ENCODE measurements around the gene STK4. TPM values are rescaled to one million over a fixed set of nuclear protein-coding genes. Genes with fewer than 3 reads are reported as not detected.

Gene STK4
- total RNA-seq, 8 experiments from 2014 or later = 12.6 to 38.0 (median 21.0) TPM

DNA sequence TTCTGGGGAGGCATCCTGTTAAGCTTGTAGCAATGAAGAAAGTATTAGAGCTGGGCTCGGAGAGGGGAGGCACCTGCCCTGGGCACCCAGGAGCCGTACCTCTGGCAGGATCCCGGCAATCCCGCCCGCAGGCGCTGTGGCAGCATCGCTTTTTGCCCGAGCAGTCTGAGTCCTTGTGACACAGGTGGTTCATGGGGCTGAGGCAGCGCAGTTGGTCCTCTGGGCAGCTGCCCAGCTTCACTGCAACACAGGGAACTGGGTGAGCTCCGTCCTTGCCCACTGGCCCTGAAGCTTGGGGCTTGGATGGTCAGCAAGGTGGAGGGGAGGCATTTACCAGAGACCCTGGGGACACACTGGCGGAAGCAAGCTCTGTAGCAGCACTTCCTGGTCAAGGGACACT lies 144.0 kb downstream of the STK4 start:
- WGBS, 10 experiments = 78 to 100% (median 86%) methylated on average over 1 to 8 of the region's 11 CpGs; no CpG with 5 or more reads in 4 of the 10 experiments
- H3K4me3 ChIP-seq = no peak overlapping the region
- no peak for ATAC-seq (replicated peaks in 6 of 8)
- H3K27ac ChIP-seq = no peak overlapping the region
- in situ Hi-C loops (cut with MboI; ENCODE audit: low pct_unique_long_range_greater_than_20kb in 2 of 9, low sequenced_read_pairs in 9 of 9, unreplicated experiment in 9 of 9) = loop anchor here in 1 of 9 experiments (25.0 kb wide), 1 partner anchor 177 kb away; no protein-coding TSS in a partner anchor
- no peaks in the 10 kb centered on the region for H3K4me1 ChIP-seq (replicated peaks in 1 of 2)

DNA sequence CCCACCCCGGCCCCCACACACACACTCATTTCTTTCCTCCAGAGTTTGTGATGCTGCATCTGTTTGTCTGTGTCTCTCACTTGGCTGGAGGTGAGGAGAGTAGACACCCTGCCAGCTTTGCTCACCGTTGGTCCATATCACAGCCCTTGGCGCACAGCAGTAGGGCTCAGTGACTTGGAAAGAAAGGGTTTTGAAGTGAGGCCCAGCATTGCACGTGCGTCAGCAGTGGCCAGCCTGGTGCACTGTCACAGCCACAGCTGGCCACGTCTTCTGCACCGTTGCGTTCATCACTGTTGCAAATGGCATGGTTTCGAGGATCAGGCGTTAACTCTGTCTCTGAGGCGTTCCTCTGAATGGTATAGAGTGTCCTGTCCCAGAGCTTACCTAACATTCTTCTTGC lies 145.0 kb downstream of the STK4 start:
- Histone ChIP-seq H3K4me1 (replicated peaks in 1 of 2) (no peaks in the 10 kb centered on the region), H3K27ac (no peak overlapping the region), H3K4me3 (no peak overlapping the region)
- no peak for ATAC-seq (replicated peaks in 6 of 8)
- in situ Hi-C loops (cut with MboI; ENCODE audit: low pct_unique_long_range_greater_than_20kb in 2 of 9, low sequenced_read_pairs in 9 of 9, unreplicated experiment in 9 of 9) = loop anchor here in 1 of 9 experiments (25.0 kb wide), 1 partner anchor 176 kb away; no protein-coding TSS in a partner anchor
- 80 to 86% (median 83%) methylated on average over 1 to 5 of the region's 11 CpGs; no CpG with 5 or more reads in 6 of the 10 experiments for WGBS, 10 experiments

DNA sequence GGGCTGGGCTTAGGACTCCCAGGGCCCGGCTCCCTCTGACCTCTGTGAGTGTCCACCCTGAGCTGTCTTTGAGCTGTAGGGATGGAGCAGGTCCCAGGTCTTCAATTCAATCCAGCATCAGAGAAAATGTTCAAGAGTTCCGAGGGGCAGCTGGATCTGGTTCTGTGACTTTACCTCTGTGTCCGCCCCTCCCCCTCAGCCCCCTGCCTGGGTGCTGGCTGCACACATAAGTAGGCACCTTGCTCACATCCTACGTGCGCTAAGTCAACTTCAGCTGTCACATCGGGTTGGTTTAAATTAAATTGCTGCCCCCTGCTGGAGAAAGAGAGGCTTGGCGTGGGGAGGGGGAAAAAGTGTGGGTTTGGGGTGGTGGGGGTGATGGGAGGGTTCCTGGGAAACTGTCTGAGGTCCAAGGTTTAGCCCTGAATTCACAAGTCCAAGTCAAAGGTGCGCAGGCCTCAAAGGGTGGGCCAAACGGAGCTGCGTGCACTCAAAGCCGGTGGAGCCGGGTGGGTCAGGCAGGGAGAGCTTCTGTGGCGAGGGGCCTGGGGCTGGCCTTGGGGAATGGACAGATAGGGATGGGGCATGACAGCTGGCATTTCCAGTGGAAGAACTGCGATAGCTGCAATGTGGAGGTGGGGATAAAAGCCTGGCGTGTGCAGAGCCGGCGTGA lies 145.6 kb downstream of the STK4 start:
- no peak overlapping the region for H3K4me3 ChIP-seq
- WGBS, 10 experiments = 0 to 81% (median 69%) methylated on average over 1 to 4 of the region's 17 CpGs; no CpG with 5 or more reads in 6 of the 10 experiments
- ATAC-seq (replicated peaks in 6 of 8) = peak in 1 of 8 experiments; percentile 35
- H3K4me1 ChIP-seq (replicated peaks in 1 of 2) = no peaks in the 10 kb centered on the region
- in situ Hi-C loops (cut with MboI; ENCODE audit: low pct_unique_long_range_greater_than_20kb in 2 of 9, low sequenced_read_pairs in 9 of 9, unreplicated experiment in 9 of 9) = loop anchor here in 1 of 9 experiments (25.0 kb wide), 1 partner anchor 175 kb away; no protein-coding TSS in a partner anchor
- H3K27ac ChIP-seq = no peak overlapping the region

DNA sequence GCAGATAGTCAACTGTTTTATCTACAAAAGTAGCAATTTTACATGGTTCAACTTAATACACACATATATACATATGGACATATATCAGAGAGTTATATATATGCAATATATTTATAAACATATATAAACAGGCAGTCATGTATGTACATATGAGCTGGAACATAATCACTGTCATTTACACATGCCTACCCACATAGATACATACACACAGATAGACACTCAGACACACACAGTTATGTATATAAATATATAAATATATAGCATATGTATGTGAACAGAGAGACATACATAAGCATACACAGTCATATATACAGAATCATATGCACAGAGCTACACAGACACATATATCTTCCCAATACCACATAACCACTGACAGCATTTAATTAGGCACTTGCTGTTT lies 146.4 kb downstream of the STK4 start:
- Histone ChIP-seq H3K27ac (no peak overlapping the region), H3K4me1 (replicated peaks in 1 of 2) (no peaks in the 10 kb centered on the region), H3K4me3 (no peak overlapping the region)
- peak in 2 of 8 experiments; percentile 30 to 59 for ATAC-seq (replicated peaks in 6 of 8)
- in situ Hi-C loops (cut with MboI; ENCODE audit: low pct_unique_long_range_greater_than_20kb in 2 of 9, low sequenced_read_pairs in 9 of 9, unreplicated experiment in 9 of 9) = loop anchor here in 1 of 9 experiments (25.0 kb wide), 1 partner anchor 175 kb away; no protein-coding TSS in a partner anchor

DNA sequence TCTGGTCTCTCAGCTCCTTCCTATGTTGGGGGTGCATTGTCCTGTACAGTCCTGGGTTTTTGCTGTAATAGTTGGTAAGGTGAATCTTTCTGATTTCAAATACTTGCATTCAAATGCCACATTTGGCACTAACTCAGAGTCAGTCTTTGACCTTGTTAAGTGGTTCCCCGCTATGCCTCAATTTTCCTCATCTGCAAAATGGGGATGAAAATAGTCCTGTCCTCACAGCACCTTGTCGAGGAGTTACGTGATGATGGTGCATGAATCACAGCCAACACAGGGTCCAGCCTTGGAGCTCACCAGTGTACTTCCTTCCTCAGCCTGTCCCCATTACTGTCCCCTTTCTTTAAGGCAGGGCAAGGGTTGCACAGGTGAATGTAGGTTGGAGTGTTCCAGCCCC lies 147.6 kb downstream of the STK4 start:
- Histone ChIP-seq H3K4me3 (no peak overlapping the region), H3K27ac (no peak overlapping the region), H3K4me1 (replicated peaks in 1 of 2) (no peaks in the 10 kb centered on the region)
- ATAC-seq (replicated peaks in 6 of 8) = no peak
- WGBS, 10 experiments = 71 to 100% (median 82%) methylated on average over 1 to 3 of the region's 3 CpGs
- in situ Hi-C loops (cut with MboI; ENCODE audit: low pct_unique_long_range_greater_than_20kb in 2 of 9, low sequenced_read_pairs in 9 of 9, unreplicated experiment in 9 of 9) = loop anchor here in 1 of 9 experiments (25.0 kb wide), 1 partner anchor 173 kb away; no protein-coding TSS in a partner anchor

DNA sequence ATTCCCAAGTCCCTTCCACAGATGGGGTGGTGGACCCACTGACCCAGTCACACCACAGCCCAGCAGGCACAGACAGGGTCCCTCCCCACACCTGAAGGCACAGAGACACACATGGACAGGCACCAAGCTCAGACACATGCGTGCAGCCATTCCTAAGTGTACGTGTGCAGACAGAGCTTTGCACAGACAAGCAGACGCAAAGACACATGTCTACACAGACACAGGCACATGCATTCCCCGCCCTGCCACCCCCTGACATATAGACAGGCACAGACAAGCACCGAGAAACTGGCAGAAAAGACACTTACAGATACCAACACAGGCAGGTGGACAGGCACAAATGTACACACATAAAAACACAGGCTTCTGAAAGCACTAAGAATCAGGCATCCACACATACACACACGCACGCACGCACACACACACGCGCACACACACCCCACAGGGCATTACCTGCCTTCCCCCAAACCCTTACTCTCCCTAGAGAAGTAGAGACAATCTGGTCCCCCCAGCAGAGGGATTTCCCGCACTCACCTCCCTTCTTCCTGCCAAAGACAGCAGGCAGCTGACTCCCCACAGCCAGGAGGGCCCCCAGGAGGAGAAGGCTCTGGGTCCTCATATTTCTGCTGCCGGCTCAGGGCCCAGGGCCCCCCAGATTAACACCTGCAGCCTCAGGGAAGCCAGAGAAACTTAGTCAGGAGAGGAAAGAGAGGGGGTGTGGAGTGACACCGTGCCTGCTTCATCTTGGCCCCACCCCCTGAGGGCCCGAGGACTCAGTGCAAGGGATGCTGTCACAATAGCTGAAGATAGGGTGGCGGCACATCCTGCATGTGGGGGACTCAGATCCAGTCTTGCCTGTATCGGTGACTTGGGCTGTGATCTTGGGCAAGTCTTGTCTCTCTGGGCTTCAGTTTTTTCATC lies 148.4 kb downstream of the STK4 start, which contains the start of gene WFDC5:
Gene WFDC5, minus strand, starts transcription at position 710 of the 921 bp plus-strand sequence. Its CDS starts 91 bp downstream, at position 619.
- Histone ChIP-seq H3K27ac (no peak within 1 kb of the TSS), H3K4me3 (no peak within 1 kb of the TSS), H3K4me1 (replicated peaks in 1 of 2) (no peaks in the 10 kb centered on the region)
- WGBS, 10 experiments = 0 to 86% (median 51%) methylated on average over 1 to 10 of the region's 16 CpGs; no CpG with 5 or more reads in 4 of the 10 experiments
- in situ Hi-C loops (cut with MboI; ENCODE audit: low pct_unique_long_range_greater_than_20kb in 2 of 9, low sequenced_read_pairs in 9 of 9, unreplicated experiment in 9 of 9) = loop anchor here in 1 of 9 experiments (25.0 kb wide), 1 partner anchor 173 kb away; no protein-coding TSS in a partner anchor
- ATAC-seq (replicated peaks in 6 of 8) = peak in 1 of 8 experiments; percentile 35

DNA sequence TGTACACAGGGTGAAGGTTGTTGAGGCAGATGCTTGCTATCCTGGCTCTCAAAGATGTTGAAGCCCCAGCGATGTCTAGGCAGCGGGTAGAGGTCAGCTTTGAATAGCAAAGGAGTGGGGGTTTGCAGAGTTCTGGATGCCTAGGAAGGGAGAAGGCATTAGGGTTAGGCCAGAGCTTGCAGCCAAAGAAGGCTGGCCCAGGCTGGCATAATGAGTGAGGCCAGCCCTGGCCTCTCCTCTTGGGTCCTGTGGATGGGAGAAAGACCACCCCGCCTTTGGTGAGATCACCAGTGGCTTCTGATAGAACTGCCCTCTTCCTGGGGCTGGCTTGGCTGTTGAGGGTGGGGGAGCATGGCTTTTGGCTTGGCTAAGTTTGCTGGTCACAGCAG lies 149.1 kb downstream of the STK4 start:
- ATAC-seq (replicated peaks in 6 of 8) = no peak
- Histone ChIP-seq H3K4me3 (no peak overlapping the region), H3K27ac (no peak overlapping the region), H3K4me1 (replicated peaks in 1 of 2) (no peaks in the 10 kb centered on the region)
- in situ Hi-C loops (cut with MboI; ENCODE audit: low pct_unique_long_range_greater_than_20kb in 2 of 9, low sequenced_read_pairs in 9 of 9, unreplicated experiment in 9 of 9) = loop anchor here in 1 of 9 experiments (25.0 kb wide), 1 partner anchor 172 kb away; no protein-coding TSS in a partner anchor
- WGBS, 10 experiments = 33 to 100% (median 86%) methylated on average over 1 to 2 of the region's 3 CpGs; no CpG with 5 or more reads in 7 of the 10 experiments

DNA sequence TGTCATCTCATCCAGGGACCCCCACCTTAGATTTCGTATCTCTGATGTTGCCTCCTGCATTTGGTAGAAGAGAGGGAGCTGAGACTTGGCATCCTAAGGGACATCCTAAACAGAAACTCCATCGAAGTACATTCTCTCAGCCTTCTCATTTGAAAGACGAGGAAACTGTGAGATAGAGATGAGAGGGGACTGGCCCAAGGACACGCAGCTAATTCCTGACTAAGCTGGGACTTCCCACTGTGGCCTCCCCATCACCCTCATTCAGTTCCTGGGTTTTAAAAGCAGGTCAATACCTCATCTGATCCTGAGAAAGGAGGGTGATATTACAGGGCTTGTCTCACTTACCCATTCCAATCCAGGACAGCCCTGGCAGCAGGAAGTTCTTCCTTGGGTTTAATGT lies 149.5 kb downstream of the STK4 start:
- WGBS, 10 experiments = 67 to 100% (median 83%) methylated on average over 1 to 4 of the region's 4 CpGs; no CpG with 5 or more reads in 6 of the 10 experiments
- H3K4me3 ChIP-seq = no peak overlapping the region
- H3K4me1 ChIP-seq (replicated peaks in 1 of 2) = no peaks in the 10 kb centered on the region
- in situ Hi-C loops (cut with MboI; ENCODE audit: low pct_unique_long_range_greater_than_20kb in 2 of 9, low sequenced_read_pairs in 9 of 9, unreplicated experiment in 9 of 9) = loop anchor here in 1 of 9 experiments (25.0 kb wide), 1 partner anchor 171 kb away; no protein-coding TSS in a partner anchor
- no peak for ATAC-seq (replicated peaks in 6 of 8)
- no peak overlapping the region for H3K27ac ChIP-seq

DNA sequence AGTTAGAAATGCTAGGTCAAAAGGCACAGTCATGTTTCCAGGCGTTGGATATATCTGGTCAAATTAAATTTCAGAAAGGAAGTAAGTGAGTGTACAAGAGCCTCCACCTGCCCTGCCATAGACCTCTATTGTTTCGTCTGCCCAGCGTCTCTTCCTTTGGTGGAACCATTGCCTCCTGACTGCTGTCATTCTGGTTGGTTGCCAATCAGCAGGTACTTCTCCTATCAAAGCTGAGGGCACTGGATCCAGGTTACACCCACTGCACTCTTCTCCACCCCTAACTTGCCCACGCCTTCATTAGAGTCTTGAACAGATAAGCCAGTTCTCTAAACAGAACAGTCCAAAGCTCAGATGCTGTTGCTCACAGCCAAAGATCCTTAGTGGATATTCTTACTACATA lies 151.3 kb downstream of the STK4 start:
- no peak for ATAC-seq (replicated peaks in 6 of 8)
- no peaks in the 10 kb centered on the region for H3K4me1 ChIP-seq (replicated peaks in 1 of 2)
- no peak overlapping the region for H3K4me3 ChIP-seq
- 0 to 95% (median 73%) methylated on average over 1 to 4 of the region's 4 CpGs for WGBS, 10 experiments
- in situ Hi-C loops (cut with MboI; ENCODE audit: low pct_unique_long_range_greater_than_20kb in 2 of 9, low sequenced_read_pairs in 9 of 9, unreplicated experiment in 9 of 9) = loop anchor here in 1 of 9 experiments (25.0 kb wide), 1 partner anchor 170 kb away; no protein-coding TSS in a partner anchor
- no peak overlapping the region for H3K27ac ChIP-seq

DNA sequence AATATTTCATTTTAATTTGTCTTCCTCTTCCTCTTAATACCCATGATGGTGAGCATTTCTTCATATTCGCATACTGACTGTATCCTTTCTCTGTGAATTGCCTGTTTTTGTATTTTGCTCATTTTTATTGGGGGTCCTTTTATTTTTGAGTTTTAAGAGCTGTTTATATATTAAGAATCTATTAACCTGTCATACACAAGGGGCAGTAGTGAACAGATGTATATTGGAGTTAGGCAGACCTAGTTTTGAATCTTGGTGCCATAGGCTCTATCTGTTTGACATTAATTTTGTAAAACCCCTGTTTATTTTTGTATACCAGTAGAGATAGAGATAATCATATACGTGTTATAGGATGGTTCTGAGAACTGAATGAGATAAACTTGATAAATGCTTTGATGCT lies 151.7 kb downstream of the STK4 start:
- no peak overlapping the region for H3K4me3 ChIP-seq
- no peak overlapping the region for H3K27ac ChIP-seq
- in situ Hi-C loops (cut with MboI; ENCODE audit: low pct_unique_long_range_greater_than_20kb in 2 of 9, low sequenced_read_pairs in 9 of 9, unreplicated experiment in 9 of 9) = loop anchor here in 1 of 9 experiments (25.0 kb wide), 1 partner anchor 169 kb away; no protein-coding TSS in a partner anchor
- 11 to 100% (median 86%) methylated on average over 1 to 2 of the region's 2 CpGs; no CpG with 5 or more reads in 2 of the 10 experiments for WGBS, 10 experiments
- no peak for ATAC-seq (replicated peaks in 6 of 8)
- no peaks in the 10 kb centered on the region for H3K4me1 ChIP-seq (replicated peaks in 1 of 2)

DNA sequence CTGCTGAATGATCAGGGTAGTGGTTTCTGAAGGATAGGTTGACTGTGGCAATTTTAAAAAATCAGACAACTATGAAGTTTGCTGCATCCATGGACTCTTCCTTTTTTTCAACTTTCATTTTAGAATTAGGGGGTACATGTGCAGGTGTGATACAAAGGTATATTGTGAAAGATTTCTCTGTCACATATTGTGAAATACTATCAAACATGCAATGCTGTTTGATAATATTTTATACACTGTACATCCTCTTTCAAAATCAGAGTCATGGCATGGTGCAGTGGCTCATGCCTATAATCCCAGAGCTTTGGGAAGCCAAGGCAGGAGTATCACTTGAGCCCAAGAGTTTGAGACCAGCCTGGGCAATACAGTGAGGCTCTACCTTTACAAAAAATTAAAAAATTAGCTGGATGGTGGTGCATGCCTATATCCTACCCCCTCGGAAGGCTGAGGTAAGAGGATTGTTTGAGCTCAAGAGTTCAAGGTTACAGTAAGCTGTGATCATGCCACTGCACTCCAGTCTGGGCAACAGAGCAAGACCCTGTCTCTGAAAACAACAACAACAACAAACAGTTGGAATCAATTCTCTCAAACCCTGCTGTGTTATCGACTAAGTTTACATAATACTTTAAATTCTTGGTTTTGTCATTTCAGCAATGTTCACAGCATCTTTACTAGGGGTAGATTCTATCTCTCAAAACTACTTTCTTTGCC lies 153.4 kb downstream of the STK4 start:
- Histone ChIP-seq H3K4me1 (replicated peaks in 1 of 2) (no peaks in the 10 kb centered on the region), H3K4me3 (no peak overlapping the region), H3K27ac (no peak overlapping the region)
- WGBS, 10 experiments = 17 to 94% (median 67%) methylated on average over 1 to 2 of the region's 2 CpGs; no CpG with 5 or more reads in 1 of the 10 experiments
- in situ Hi-C loops (cut with MboI; ENCODE audit: low pct_unique_long_range_greater_than_20kb in 2 of 9, low sequenced_read_pairs in 9 of 9, unreplicated experiment in 9 of 9) = loop anchor here in 1 of 9 experiments (25.0 kb wide), 1 partner anchor 168 kb away; no protein-coding TSS in a partner anchor
- no peak for ATAC-seq (replicated peaks in 6 of 8)

DNA sequence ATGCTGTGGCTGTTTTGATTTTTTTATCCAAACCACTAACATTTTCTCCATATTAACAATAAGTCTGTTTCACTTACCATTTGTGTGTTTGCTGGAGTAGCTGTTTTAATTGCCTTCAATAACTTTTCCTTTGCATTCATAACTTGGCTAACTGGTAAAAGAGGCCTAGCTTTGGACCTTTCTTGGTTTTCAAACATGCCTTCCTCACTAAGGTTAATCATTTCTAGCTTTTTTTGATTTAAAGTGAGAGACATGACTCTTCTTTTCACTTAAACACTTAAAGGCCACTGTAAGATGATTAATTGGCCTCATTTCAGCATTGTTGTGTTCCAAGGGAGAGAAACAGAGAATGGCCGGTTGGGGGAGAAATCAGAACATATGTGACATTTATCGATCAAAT lies 155.1 kb downstream of the STK4 start:
- WGBS, 10 experiments = 30 to 75% (median 62%) methylated on average over 1 to 2 of the region's 2 CpGs; no CpG with 5 or more reads in 1 of the 10 experiments
- Histone ChIP-seq H3K4me3 (no peak overlapping the region), H3K4me1 (replicated peaks in 1 of 2) (no peaks in the 10 kb centered on the region), H3K27ac (no peak overlapping the region)
- in situ Hi-C loops (cut with MboI; ENCODE audit: low pct_unique_long_range_greater_than_20kb in 2 of 9, low sequenced_read_pairs in 9 of 9, unreplicated experiment in 9 of 9) = loop anchor here in 1 of 9 experiments (25.0 kb wide), 1 partner anchor 166 kb away; no protein-coding TSS in a partner anchor
- no peak for ATAC-seq (replicated peaks in 6 of 8)
